Fibroblast of skin of left biceps (primary cell): ENCODE results near the gene SMYD1.
A peak's percentile ranks its signal among the peaks of the same experiment; 100 is the strongest.

Source experiments
- DNase-seq, 2 experiments: peaks; one replicate each; pipeline ENCODE4 v3.0.0-alpha.2; 2013; ENCODE audit warnings: low read depth in 2 of 2

The SMYD1 gene

GRCh38 chr2:88055371-88056128 lies 12.1 kb upstream of the SMYD1 start, which contains the start of gene KRCC1:
Gene KRCC1 (minus strand): TSS chr2:88055783. CDS start chr2:88028563, 27,220 bp downstream.
- peak; percentile 85 to 86 for DNase-seq

DNA sequence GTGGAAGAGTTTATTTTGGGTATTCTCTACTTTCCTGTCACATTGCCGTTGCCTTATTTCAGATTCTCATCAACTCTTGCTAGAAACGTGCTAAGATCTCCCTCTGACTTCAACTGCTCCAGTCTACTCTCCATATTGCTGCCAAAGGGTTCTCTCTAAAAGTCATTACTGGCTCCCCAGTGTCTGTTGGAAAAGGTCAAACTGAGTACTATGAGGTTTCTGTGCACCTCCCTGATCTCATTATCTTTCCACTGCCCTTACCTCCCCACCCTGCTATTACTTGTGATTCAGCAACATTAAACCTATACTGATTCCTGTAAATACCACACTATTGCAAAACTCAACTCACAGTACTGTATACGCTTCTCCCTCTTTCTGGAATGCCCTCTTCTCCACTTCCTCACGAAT lies 10.2 kb upstream of the SMYD1 start:
- no peak for DNase-seq

DNA sequence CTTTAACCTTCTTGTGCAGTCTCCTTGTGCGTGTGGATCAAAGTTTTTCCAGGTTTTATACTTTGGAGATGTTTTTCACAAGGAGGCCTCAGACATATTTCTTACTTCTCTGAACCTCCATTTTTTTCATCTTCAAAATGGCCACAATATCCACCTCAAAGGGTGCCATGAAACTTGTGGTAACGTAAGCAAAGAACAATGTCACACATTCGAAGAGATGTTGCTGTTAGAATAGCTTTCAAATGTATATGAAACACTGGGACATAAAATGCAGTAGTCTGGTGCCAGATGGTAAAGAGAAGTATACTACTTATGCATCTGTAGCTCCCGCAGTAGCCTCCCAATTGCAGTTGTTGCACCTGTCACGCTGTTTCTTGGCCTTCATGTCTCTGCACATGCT lies 9.4 kb upstream of the SMYD1 start:
- DNase-seq, result no peak

- no peak for DNase-seq
Observed at GRCh38 chr2:88059979-88060906, 7.4 kb upstream of the SMYD1 start.

DNA sequence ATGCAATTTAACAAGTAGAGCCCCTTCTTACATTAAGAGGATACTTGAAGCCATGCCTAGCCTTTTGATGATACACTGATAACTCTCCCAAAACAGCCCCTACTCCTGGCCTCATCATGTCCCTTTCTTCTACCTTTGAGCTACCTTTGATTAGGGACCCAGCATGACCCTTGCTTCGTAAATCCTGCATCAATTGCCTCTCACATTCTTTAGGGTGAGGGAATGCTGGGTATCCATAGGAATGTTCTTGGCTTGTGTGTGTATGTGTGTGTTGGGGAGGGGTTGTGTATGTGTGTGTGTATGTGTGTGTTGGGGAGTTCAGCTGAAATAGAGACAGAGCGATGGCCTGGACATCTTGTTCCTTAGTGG lies 6.7 kb upstream of the SMYD1 start:
- DNase-seq, result no peak

GRCh38 chr2:88061295-88061694 lies 6.3 kb upstream of the SMYD1 start:
- no peak for DNase-seq

GRCh38 chr2:88066543-88066942 lies 1.1 kb upstream of the SMYD1 start:
- DNase-seq, result no peak

DNA sequence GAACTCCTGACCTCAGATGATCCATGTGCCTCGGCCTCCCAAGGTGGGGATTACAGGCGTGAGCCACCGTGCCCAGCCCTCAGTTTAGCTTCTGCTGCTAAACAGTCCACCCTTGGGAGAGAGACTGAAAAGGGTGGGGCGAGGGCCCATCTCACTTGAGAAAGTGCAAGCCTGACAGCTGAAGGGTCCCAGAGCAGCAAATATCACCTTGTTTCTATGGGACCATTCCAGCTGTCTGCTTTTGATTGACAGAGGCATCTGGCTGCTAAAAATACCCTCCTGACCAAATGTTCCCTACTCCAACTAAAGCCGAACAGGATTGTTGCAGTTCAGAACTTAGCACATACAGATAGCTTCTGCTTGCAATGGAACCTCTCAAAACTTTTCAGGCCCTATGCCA lies 436 bp upstream of the SMYD1 start:
- no peak for DNase-seq

DNA sequence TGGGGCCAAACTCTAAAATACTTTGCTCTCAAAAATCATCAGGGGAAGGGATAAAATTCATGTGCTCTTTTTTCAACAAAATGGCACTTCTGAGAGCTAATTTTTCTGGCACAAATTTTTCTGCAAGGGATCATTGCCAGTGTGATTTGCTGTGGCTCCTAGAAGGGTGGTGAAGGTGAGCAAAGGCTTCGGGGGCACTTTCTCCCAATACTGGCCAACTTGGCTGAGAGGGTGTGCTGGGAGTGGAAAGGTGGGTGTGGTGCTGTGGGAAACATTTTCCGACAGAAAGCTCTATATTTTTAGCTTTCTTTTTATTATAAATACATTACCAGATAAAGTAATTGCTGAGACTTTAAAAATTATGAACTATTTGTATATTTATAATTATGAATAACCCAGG lies 419 bp downstream of the SMYD1 start:
- DNase-seq, result no peak

GRCh38 chr2:88069117-88069516 lies 1.5 kb downstream of the SMYD1 start:
- no peak for DNase-seq

GRCh38 chr2:88070055-88070454 lies 2.4 kb downstream of the SMYD1 start:
- DNase-seq, result no peak

- no peak for DNase-seq
Observed at GRCh38 chr2:88071365-88071764, 3.7 kb downstream of the SMYD1 start.

GRCh38 chr2:88074150-88074549 lies 6.5 kb downstream of the SMYD1 start:
- no peak for DNase-seq

DNA sequence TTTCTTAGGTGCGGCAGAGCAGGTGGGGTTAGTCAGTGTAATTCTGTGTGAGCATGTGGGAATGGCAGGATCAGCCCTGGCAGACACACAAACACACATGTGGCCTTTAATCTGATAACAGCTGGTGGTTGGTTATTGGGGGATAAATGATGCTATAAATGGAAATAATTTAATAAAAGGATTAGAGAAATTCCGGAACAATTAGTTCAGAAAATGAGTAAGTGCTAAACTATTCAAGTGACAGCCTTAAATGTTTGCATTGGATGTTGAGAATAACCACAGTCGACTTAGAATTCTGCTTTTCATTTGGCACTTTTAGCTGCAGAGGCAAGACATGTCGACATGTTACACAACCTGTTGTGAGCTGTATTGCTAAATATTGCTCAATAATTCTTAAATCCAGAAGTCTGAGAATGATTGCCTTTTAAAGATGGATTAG lies 7.2 kb downstream of the SMYD1 start:
- peak; percentile 91 to 92 for DNase-seq

GRCh38 chr2:88077080-88077479 lies 9.5 kb downstream of the SMYD1 start:
- no peak for DNase-seq

DNA sequence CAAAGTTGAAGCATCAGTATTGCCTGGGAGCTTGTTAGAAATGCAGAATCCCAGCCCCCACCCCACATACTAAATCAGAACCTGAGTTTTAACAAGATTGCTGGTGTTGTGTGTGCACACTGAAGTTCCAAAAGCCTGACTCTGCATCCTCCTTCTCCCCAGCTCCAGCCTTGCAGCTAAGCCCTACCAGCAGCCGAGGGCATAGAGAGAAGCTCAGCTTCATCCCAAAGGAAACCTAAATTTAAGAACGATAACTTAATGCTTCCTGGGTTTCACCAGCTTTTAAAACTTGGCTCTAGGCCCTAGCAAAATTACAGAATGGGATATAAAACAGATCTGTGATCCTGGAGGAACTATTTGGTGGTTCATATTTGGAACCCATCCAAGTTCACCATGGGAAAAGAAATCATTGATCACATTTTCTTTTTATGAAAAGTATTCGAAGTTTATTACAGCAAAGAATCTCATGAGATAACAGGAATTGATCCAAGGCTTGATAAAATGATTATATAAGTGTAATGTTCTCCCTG lies 11.1 kb downstream of the SMYD1 start:
- no peak for DNase-seq

DNA sequence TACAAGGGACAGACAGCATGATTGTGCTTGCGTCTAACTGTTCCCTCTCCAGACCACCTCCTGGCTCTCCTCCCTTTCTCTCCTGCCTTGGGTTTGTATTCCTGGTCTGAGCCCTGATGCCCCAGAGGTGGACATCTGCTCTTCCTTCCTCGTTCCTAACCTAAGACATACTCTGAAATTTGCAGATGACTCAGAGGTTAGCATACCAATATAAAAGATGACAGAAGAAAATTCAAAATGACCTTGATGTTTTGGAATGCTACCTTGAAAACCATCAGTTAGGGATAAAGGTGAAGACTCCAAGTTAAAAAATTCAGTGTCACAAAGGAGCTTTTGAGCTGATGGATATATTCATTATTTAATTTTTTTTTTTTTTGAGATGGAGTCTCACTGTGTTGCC lies 12.9 kb downstream of the SMYD1 start:
- DNase-seq, result no peak

- no peak for DNase-seq
Observed at GRCh38 chr2:88081924-88082608, 14.4 kb downstream of the SMYD1 start.

DNA sequence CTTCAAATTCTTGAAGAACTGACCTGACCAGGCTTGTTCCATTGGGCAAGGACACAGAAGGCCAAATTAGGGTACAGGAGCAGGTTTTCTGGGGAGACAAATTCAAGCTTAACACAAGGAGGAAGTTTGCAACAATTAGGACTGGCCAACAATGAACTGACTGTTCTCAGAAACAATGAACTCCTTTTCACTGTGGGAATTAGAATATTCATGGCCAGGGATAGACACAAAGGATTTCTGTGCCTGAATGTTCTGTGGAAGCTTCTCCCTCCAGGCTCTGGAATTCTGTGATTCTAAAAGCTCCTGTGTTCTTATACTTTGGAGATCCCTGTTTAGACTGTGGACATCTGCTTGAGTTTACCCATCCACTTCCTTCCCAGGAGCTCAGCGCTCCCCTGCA lies 15.2 kb downstream of the SMYD1 start:
- no peak for DNase-seq

GRCh38 chr2:88085099-88085498 lies 17.5 kb downstream of the SMYD1 start:
- DNase-seq, result no peak

- no peak for DNase-seq
Observed at GRCh38 chr2:88085602-88086001, 18.0 kb downstream of the SMYD1 start.

DNA sequence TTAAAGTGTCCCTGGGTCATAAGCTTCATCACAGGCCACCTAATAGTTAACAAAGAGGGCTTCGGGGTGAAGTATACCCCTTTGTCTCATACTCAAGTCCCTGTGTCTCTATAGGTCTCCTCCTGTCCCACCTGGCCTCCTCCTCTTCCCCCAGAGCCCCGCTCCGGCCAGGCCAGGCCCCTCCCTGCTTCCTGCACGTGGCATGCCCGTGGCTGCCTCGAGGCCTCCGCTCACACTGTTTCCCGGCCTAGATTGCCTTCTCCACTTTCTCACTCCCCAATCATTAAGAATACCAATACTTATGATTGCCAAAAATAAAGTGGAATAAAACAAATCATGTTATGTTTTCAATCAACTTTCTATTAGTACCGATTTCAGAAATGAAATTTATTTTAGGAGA lies 18.8 kb downstream of the SMYD1 start:
- no peak for DNase-seq
